GM19452 (cell line): ENCODE results near the gene MASP2.
"Not testable (repeated sequence)": the region's sequence is repeated elsewhere in the genome, so short reads cannot be mapped to it uniquely, and the experiment has no call there.

Source experiments
- ATAC-seq: cut with Tn5 transposase; IDR thresholded peaks from one replicate; pipeline ENCODE4 v1.9.1; 2021; ENCODE audit not compliant: unreplicated experiment

MASP2 gene

GRCh38 chr1:11039351-11040104 lies 7.5 kb downstream of the MASP2 start:
- ATAC-seq: no peak

- ATAC-seq: no peak
These were observed 9.3 kb downstream of the MASP2 start for GRCh38 chr1:11037740-11038182.

GRCh38 chr1:11037019-11037739 lies 9.9 kb downstream of the MASP2 start:
- not testable (repeated sequence) for ATAC-seq

- no peak for ATAC-seq
These were observed 15.3 kb downstream of the MASP2 start for GRCh38 chr1:11031624-11032262.

GRCh38 chr1:11030865-11031264 lies 16.2 kb downstream of the MASP2 start:
- ATAC-seq: no peak

GRCh38 chr1:11028018-11028417 lies 19.0 kb downstream of the MASP2 start:
- no peak for ATAC-seq

- no peak for ATAC-seq
These were observed 19.7 kb downstream of the MASP2 start for GRCh38 chr1:11027316-11027715.

- no peak for ATAC-seq
These were observed 20.1 kb downstream of the MASP2 start for GRCh38 chr1:11026903-11027302.

- ATAC-seq: no peak
These were observed 21.0 kb downstream of the MASP2 start for GRCh38 chr1:11026052-11026451.

- ATAC-seq: no peak
These were observed 21.4 kb downstream of the MASP2 start for GRCh38 chr1:11025618-11026017.

GRCh38 chr1:11024874-11025203 lies 22.2 kb downstream of the MASP2 start:
- no peak for ATAC-seq

- ATAC-seq: no peak
These were observed 22.7 kb downstream of the MASP2 start for GRCh38 chr1:11024154-11024873.

- no peak for ATAC-seq
These were observed 23.8 kb downstream of the MASP2 start for GRCh38 chr1:11023201-11023600.

GRCh38 chr1:11019971-11020370 lies 27.1 kb downstream of the MASP2 start:
- ATAC-seq: no peak

GRCh38 chr1:11019358-11019757 lies 27.7 kb downstream of the MASP2 start:
- ATAC-seq: not testable (repeated sequence)

- ATAC-seq: no peak
These were observed 33.9 kb downstream of the MASP2 start for GRCh38 chr1:11013160-11013531.

- peak; percentile 89 for ATAC-seq
These were observed 34.5 kb downstream of the MASP2 start, which contains the start of gene TARDBP for GRCh38 chr1:11012260-11013159. TARDBP (plus strand) TSS chr1:11012654; CDS start chr1:11013728, 1,074 bp downstream.

GRCh38 chr1:11000526-11000925 lies 46.5 kb downstream of the MASP2 start:
- ATAC-seq: no peak

- no peak for ATAC-seq
These were observed 50.9 kb downstream of the MASP2 start for GRCh38 chr1:10996100-10996499.

GRCh38 chr1:10992864-10993263 lies 54.2 kb downstream of the MASP2 start:
- no peak for ATAC-seq
